ENCODE results near the gene TMEM92.

DNA sequence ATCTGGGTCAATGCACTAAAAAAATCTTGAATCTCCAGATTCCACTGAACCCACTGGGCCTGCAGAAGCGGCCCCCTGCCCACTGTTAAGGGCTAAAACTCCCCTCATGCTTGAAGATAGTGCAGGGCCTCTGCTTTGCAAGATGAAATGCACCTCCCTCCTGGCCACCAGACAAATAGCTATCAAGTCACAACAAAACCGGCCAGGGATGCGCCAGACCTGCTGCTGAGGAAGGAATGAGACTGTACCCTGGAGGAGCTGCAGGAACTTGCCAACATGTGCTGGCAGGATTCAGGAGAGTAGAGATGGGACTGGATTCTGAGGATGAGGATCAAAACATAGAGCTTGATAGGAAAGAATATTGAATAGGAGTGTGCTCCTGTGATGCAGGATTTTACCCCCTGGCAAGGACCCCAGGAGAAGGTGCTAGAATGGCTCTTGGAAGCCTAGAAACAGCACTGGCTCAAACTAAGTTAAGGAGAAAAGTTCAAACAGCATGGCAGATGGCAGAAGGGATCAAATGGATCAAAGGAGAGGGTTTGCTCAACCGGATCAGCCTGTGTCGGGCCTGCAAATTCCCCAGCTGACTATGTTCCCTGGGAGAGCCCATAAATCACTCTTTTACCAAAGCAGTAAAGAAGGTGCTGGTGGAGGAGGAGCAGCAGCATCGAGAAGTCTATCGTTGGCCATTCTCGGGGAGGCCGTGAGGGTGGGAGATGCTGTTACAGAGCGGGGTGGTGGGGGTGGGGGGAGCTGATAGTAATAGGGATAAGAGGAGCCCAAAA is 44.4 kb downstream of the TMEM92 start:
- TF ChIP-seq ZFP30 (CRISPR knock-in tag; IDR thresholded peaks at IDR 0.05): no peak
- TF ChIP-seq RARB (CRISPR knock-in tag; IDR thresholded peaks at IDR 0.05): no peak
- TF ChIP-seq TSHZ2 (CRISPR knock-in tag; IDR thresholded peaks at IDR 0.05): no peak
- TF ChIP-seq CSRNP3 (CRISPR knock-in tag; IDR thresholded peaks at IDR 0.05): no peak
- TF ChIP-seq, protein P1, sequence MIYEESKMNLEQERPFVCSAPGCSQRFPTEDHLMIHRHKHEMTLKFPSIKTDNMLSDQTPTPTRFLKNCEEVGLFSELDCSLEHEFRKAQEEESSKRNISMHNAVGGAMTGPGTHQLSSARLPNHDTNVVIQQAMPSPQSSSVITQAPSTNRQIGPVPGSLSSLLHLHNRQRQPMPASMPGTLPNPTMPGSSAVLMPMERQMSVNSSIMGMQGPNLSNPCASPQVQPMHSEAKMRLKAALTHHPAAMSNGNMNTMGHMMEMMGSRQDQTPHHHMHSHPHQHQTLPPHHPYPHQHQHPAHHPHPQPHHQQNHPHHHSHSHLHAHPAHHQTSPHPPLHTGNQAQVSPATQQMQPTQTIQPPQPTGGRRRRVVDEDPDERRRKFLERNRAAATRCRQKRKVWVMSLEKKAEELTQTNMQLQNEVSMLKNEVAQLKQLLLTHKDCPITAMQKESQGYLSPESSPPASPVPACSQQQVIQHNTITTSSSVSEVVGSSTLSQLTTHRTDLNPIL (CRISPR knock-in tag; IDR thresholded peaks at IDR 0.05; ENCODE audit: low read depth): no peak
- TF ChIP-seq TOX (CRISPR knock-in tag; IDR thresholded peaks at IDR 0.05; ENCODE audit: borderline replicate concordance): no peak
- no peak for TF ChIP-seq ZNF70 (CRISPR knock-in tag; IDR thresholded peaks at IDR 0.05)
- TF ChIP-seq ZNF565 (CRISPR knock-in tag; conservative IDR thresholded peaks at IDR 0.05; ENCODE audit: low read depth): no peak

All from SK-N-SH treated with all-trans-retinoic acid at 6 μM for 48 hours (cell line).